Activated CD8-positive, alpha-beta memory T cell treated with anti-CD3 and anti-CD28 coated beads, Interleukin-2, amount 50 U/mL, for 1 hour (primary cell): ENCODE results near the gene CCDC138.

Experiments
- DNase-seq: peaks from one replicate; pipeline ENCODE4 v3.0.0-alpha.2; 2020; ENCODE audit errors: extremely low read depth

The CCDC138 gene

DNA sequence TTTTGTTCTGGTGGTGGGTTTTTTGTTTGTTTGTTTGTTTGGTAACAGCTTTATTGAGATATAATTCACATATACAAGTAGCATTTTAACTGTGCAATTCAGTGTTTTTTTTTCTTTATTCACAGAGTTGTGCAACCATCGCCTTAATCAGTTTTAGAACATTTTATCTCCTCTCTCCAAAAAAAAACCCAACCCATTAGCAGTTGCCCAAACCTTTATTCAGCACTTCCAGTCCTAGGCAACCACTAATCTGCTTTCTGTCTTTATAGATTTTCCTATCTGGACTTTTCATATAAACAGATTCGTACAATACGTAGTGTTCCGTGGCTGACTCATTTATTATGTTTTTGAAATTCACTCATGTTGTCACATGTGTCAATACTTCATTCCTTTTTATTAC is 38.7 kb downstream of the CCDC138 start:
- DNase-seq = no peak

DNA sequence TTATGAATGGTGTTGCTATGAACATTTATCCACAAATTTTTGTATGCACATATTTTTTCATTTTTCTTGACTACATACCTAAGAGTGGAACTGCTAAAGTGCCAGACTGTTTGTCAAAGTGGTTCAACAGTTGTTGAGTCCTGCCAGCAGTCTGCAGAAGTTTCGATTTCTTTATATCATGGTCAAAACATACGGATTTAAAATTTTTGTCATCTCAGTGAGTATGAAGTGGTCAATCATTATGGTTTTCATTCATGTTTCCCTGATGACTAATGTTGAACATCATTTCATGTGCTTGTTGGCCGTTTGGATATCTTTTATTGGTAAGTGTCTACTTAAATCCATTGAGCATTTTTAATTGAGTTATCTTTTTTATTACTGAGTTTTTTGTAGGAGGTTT is 39.2 kb downstream of the CCDC138 start:
- no peak for DNase-seq

- no peak for DNase-seq
Measured at GRCh38 chr2:108829578-108830310, 43.2 kb downstream of the CCDC138 start.

DNA sequence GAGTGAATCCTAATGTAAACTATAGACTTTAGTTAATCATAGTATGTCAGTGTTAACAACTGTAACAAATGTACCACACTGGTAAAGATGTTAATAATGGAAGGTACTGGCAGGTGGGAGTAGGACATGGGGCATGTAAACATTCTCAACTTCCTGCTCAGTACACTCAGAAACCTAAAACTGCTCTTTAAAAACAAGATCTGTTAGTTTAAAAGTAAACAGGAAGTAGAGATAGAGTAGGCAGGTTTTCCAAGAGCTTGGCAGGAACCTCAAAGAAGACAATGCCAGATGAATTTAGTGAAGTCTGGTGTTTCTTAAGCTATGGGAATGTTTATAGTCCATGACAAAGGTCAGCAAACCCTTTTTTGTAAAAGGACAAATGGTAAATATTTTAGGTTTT is 46.6 kb downstream of the CCDC138 start:
- no peak for DNase-seq

DNA sequence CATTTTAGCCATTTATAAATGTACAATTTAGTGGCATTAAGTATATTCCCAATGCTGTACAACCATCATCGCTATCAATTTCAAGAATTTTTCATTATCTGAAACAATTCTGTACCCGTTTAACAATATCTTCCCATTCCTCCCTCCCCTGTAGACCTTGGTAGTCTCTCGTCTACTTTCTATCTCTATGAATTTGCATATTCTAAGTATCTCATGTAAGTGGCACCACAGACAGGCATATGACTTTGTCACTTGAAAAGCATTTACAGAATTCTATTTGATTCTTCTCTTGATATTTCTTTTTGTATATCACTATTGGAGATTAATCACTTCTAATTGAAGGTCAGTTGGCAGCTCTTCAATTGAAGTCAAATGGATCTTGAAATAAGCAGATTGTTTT is 48.0 kb downstream of the CCDC138 start:
- DNase-seq = no peak

- DNase-seq = no peak
Measured at GRCh38 chr2:108835040-108835439, 48.5 kb downstream of the CCDC138 start.

- DNase-seq = no peak
Measured at GRCh38 chr2:108837198-108837597, 50.6 kb downstream of the CCDC138 start.

GRCh38 chr2:108841506-108841905 is 54.9 kb downstream of the CCDC138 start:
- no peak for DNase-seq

DNA sequence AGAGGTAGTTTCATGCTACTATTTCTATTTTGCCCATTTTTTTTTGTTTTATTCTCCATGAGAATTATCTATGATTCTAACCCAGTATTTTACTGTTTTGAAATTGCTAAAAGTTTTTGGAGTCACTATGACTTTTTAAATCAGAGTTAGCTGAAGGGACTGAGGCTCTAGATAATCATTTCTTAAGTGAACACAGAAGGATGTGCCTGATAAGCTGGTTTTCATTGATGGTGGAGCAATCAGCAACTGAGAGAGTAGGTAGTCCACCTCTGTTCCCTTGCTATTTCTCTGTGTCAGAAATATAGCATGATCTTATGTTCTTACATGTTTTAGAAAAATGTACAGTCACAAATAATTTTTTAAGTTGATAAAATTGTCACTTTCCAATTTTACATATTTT is 59.4 kb downstream of the CCDC138 start:
- DNase-seq = no peak

GRCh38 chr2:108847000-108847399 is 60.4 kb downstream of the CCDC138 start:
- DNase-seq = no peak

- DNase-seq = no peak
Measured at GRCh38 chr2:108852375-108852774, 65.8 kb downstream of the CCDC138 start.

DNA sequence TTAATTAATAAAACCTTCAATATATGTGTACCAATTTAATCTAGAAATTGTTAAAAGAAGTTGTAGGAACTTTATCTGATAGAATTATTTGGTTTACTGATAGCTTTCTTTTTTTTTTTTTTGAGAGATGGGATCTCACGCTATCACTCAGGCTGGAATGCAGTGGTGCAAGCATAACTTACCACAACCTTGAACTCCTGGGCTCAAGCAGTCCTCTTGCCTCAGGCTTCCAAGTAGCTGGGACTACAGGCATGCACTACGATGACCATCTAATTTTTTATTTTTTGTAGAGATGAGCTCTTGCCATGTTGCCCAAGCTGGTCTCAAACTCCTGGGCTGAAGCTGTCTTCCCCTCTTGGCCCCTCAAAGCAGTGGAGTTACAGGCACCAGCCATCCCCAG is 66.8 kb downstream of the CCDC138 start:
- no peak for DNase-seq

DNA sequence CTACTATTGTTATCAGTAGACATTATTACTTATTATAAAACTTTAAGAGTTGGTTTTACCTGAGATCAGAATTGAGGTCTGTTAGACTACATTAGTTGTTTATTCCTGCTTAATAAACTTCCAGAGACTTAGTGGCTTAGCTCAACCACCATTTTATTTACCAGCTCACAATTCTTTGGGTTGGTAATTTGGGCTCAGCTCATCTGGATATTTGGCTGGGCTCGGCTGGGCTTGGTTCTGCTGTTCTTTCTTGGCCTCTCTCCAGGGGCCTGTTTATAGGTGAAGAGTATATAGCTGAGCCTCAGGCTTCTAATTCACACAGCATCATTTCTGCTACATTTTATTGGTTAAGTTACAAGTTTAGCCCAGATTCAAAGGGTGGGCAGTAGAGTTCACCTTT is 67.9 kb downstream of the CCDC138 start:
- DNase-seq = no peak

- DNase-seq = no peak
Measured at GRCh38 chr2:108855194-108855593, 68.6 kb downstream of the CCDC138 start.

DNA sequence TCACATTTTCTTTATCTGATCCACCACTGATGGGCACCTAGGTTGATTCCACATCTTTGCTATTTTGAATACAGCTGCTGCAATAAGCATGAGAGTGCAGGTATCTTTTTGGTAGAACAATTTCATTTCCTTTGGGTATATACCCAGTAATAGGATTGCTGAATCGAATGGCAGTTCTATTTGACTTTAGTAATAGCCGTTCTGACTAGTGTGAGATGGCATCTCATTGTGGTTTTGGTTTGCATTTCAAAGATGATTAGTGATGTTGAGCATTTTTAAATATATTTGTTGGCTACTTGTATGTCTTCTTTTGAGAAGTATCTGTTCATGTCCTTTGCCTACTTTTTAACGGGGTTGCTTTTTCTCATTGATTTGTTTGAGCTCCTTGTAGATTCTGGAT is 72.3 kb downstream of the CCDC138 start:
- DNase-seq = no peak

- DNase-seq = no peak
Measured at GRCh38 chr2:108866041-108866440, 79.5 kb downstream of the CCDC138 start.

DNA sequence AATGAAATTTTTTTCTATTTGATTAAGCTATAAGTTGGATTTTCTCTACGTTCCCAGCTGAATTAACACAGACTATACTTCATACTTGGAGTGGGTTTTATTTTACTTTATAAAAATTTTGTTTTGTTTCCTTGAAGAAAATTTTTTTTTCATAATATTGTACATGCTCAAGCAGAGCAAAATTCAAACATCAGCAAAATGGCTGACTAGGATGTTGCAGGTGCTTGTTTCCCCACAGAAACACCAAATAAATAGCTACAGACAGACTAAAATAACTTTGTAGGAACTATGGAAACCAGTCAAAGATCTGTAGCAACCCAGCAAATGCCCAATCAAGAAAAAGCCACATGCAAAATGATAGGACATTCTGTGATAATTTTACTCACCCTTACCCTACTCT is 82.3 kb downstream of the CCDC138 start:
- DNase-seq = no peak

DNA sequence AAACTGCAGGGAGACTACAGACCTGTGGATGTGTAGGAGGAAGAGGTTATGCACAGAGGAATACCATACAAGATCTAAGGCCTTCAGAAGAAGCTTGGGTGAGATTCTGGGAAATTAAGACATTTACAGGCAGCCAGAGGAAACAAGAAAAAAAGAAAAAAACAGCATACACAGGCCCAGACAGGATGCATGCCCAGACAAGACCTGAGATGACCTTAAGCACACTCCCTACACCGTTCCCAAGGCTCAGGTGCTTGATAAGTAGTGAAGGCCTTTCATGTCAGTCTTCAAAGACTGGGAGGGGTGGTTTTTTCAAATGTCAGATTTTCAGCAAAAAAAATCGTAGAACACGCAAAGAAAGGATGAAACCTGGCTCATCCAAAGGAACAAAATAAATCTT is 83.0 kb downstream of the CCDC138 start:
- DNase-seq = no peak

- no peak for DNase-seq
Measured at GRCh38 chr2:108870069-108870644, 83.6 kb downstream of the CCDC138 start.

DNA sequence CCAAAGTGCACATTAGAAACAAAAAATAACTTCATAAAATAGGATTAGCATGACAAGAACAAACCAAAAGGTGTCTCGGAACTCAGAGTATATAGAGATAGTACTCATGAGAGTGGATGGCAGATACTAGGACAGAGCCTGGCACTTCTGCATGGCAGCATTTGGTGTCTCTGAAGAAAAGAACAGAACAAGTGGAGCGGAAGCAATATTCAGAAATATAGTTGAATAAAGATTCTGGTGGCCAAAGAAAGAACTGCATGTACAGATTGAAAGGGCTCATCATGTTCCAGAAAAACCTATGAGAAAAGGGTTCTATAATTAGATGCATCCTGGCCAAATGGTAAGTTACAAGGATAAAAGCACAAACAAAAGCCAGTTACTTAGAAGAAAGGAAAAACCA is 90.9 kb downstream of the CCDC138 start:
- DNase-seq = no peak

DNA sequence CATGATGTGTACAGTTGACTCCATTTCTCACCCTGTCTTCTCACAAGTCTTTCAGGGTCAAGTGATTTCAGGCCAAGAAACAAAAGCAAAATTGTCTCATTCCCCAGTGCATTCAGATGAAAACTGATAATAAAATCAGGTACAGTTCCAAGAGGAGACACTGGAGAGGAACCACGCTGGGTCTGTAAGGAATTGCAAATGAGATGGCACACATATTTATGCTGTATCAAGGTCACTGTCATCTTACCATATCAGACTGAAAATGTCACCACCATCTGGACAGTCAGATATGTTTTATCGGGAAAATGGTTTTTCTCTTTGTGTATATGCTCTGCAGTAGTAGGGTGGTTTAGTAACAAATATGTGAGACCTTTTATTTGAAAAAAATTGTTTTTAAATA is 91.7 kb downstream of the CCDC138 start:
- DNase-seq = no peak

DNA sequence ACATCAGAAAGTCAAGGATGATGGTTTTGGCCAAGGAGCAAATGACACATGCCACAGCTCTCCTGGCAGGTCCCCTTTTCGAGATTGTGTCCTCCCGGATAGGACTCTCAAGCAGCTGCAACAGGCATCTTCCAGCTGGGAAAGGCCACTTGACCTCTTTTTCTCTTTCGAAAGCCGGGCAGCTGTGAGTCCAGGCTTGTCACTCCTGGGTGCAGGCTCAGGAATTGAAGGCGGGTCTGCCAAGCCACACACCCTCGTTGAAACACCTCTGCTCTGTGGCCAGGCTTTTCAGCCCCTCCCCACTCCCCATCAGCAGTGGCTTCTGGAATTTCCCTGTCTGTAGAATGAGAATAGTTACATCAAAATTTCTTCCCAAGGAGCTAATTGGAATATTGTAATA is 98.0 kb downstream of the CCDC138 start:
- no peak for DNase-seq

DNA sequence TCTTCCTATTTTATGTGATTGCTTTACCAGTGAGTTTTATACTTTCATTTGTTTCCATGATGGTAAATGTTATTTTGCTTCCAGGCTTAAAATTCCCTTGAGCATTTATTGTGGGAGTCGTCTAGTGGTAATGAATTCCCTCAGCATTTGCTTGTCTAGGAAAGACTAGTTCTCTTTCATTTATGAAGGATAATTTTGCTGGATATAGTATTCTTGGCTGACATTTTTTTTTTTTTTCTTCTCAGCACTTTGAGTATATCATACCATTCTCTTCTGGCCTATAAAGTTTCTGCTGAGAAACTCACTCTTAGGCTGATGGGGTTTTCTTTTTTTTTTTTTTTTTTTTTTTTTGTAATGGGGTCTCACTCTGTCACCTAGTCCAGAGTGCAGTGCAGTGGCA is 103.3 kb downstream of the CCDC138 start:
- DNase-seq = no peak

- DNase-seq = no peak
Measured at GRCh38 chr2:108893277-108893676, 106.7 kb downstream of the CCDC138 start.
